Karpas-422 (cell line): ENCODE measurements around the gene TCP11. TPM values are rescaled to one million over a fixed set of nuclear protein-coding genes. Genes with fewer than 3 reads are reported as not detected.

Experiments
- DNase-seq: peaks from one replicate; pipeline ENCODE4 v3.0.0-alpha.2; 2015
- H2AFZ ChIP-seq: fragments of 200-600 bp; sonication (generic); 2 replicates; pipeline ENCODE4 v1.6.1; 2014; ENCODE audit warnings: antibody characterized with exemption, low read length, mixed read lengths
- H3K27ac ChIP-seq: fragments of 200-600 bp; sonication (generic); 2 replicates; pipeline ENCODE4 v1.5.1; 2014; ENCODE audit warnings: mild to moderate bottlenecking, low read length, moderate library complexity
- H3K27me3 ChIP-seq: fragments of 200-600 bp; sonication (generic); 2 replicates; pipeline ENCODE4 v1.6.1; 2014; ENCODE audit warnings: low read length, mixed read lengths
- H3K36me3 ChIP-seq: fragments of 200-600 bp; sonication (generic); 2 replicates; pipeline ENCODE4 v1.6.1; 2014; ENCODE audit warnings: low read length, mixed read lengths; ENCODE audit not compliant: insufficient read depth
- H3K4me1 ChIP-seq: fragments of 200-600 bp; sonication (generic); 2 replicates; pipeline ENCODE4 v1.6.1; 2014; ENCODE audit warnings: mild to moderate bottlenecking, low read length, mixed read lengths
- H3K4me2 ChIP-seq: fragments of 200-600 bp; sonication (generic); 2 replicates; pipeline ENCODE4 v1.6.1; 2014; ENCODE audit warnings: low read length, low read depth, mild to moderate bottlenecking; ENCODE audit not compliant: poor library complexity, severe bottlenecking
- H3K4me3 ChIP-seq: fragments of 200-600 bp; sonication (generic); 2 replicates; pipeline ENCODE4 v1.5.1; 2014; ENCODE audit warnings: mild to moderate bottlenecking, antibody characterized with exemption, low read length, mixed read lengths
- H3K79me2 ChIP-seq: fragments of 200-600 bp; sonication (generic); 2 replicates; pipeline ENCODE4 v1.6.1; 2014; ENCODE audit warnings: mild to moderate bottlenecking, low read length, mixed read lengths
- H3K9ac ChIP-seq: fragments of 200-600 bp; sonication (generic); 2 replicates; pipeline ENCODE4 v1.6.0; 2014; ENCODE audit warnings: low read length
- H3K9me2 ChIP-seq: fragments of 200-600 bp; sonication (generic), shearing (Covaris generic); replicated peaks from 2 replicates; pipeline ENCODE4 v1.6.0; 2014; ENCODE audit warnings: mild to moderate bottlenecking, low read length, moderate library complexity; ENCODE audit not compliant: insufficient read depth
- H3K9me3 ChIP-seq: fragments of 300-700, 200-600 bp; sonication (generic); 2 replicates; pipeline ENCODE4 v1.6.1; 2014; ENCODE audit warnings: low read length, mixed read lengths
- H4K20me1 ChIP-seq: fragments of 200-600 bp; sonication (generic); 2 replicates; pipeline ENCODE4 v1.6.1; 2014; ENCODE audit warnings: mild to moderate bottlenecking, antibody characterized with exemption, low read length, low read depth; ENCODE audit not compliant: insufficient read depth
- total RNA-seq: library from RNA; depleted of rRNA; stranded (reverse); fragments of >200 nt; shearing (Covaris generic); gene quantifications from 2 replicates; pipeline ENCODE4 v1.2.3, GENCODE V29; 2014; ENCODE audit warnings: low replicate concordance

Gene TCP11
- total RNA-seq, 1 experiment from 2014 or later, result not detected

- no peaks in the 10 kb centered on the region for H3K27me3 ChIP-seq
- no peak for DNase-seq
- no peaks in the 10 kb centered on the region for H3K9me3 ChIP-seq
- H3K4me2 ChIP-seq, result no peak overlapping the region
- no peak overlapping the region for H3K4me3 ChIP-seq
- H3K36me3 ChIP-seq, result no peaks in the 10 kb centered on the region
- H3K79me2 ChIP-seq, result no peaks in the 10 kb centered on the region
- H2AFZ ChIP-seq, result no peak overlapping the region
- no peaks in the 10 kb centered on the region for H3K9me2 ChIP-seq
- H3K9ac ChIP-seq, result no peak overlapping the region
- H3K27ac ChIP-seq, result no peak overlapping the region
- no peaks in the 10 kb centered on the region for H4K20me1 ChIP-seq
- no peaks in the 10 kb centered on the region for H3K4me1 ChIP-seq
Observed at GRCh38 chr6:35167505-35167904, 26.4 kb upstream of the TCP11 start.

DNA sequence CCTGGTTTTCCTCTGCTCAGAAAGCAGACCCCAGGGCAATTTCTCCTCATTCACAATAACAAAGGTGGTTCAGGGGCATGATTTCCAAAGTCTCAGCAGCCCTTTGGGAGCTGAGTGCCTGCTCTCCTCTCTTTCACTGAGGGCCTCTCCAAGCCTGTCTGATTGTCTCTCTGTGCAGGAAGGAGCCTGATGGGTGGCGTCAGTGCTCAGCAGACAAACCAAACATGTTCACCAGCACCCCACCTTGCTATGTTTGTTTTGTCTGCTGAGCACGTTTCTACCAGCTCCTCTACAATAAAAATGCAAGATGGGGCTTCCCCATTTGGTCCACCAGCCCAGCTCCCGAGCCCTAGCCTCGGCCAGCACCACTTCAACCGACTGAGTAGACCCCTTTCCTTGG, 25.4 kb upstream of the TCP11 start:
- H3K9ac ChIP-seq, result no peak overlapping the region
- no peak overlapping the region for H3K27ac ChIP-seq
- no peaks in the 10 kb centered on the region for H3K27me3 ChIP-seq
- H3K79me2 ChIP-seq, result no peaks in the 10 kb centered on the region
- H3K4me1 ChIP-seq, result no peaks in the 10 kb centered on the region
- no peak for DNase-seq
- no peaks in the 10 kb centered on the region for H3K36me3 ChIP-seq
- no peaks in the 10 kb centered on the region for H3K9me3 ChIP-seq
- no peak overlapping the region for H2AFZ ChIP-seq
- no peaks in the 10 kb centered on the region for H3K9me2 ChIP-seq
- H4K20me1 ChIP-seq, result no peaks in the 10 kb centered on the region
- no peak overlapping the region for H3K4me3 ChIP-seq
- no peak overlapping the region for H3K4me2 ChIP-seq

GRCh38 chr6:35166116-35166515, 25.0 kb upstream of the TCP11 start:
- no peak overlapping the region for H3K4me2 ChIP-seq
- H4K20me1 ChIP-seq, result no peaks in the 10 kb centered on the region
- no peaks in the 10 kb centered on the region for H3K27me3 ChIP-seq
- no peaks in the 10 kb centered on the region for H3K79me2 ChIP-seq
- H3K36me3 ChIP-seq, result no peaks in the 10 kb centered on the region
- no peak overlapping the region for H3K27ac ChIP-seq
- no peaks in the 10 kb centered on the region for H3K9me3 ChIP-seq
- H2AFZ ChIP-seq, result no peak overlapping the region
- H3K9me2 ChIP-seq, result no peaks in the 10 kb centered on the region
- no peak overlapping the region for H3K9ac ChIP-seq
- no peaks in the 10 kb centered on the region for H3K4me1 ChIP-seq
- H3K4me3 ChIP-seq, result no peak overlapping the region
- DNase-seq, result no peak

- Histone ChIP-seq H3K27ac (no peak overlapping the region), H3K27me3 (no peaks in the 10 kb centered on the region), H4K20me1 (no peaks in the 10 kb centered on the region), H3K9ac (no peak overlapping the region), H2AFZ (no peak overlapping the region), H3K4me2 (no peak overlapping the region), H3K9me3 (no peaks in the 10 kb centered on the region), H3K79me2 (no peaks in the 10 kb centered on the region), H3K9me2 (no peaks in the 10 kb centered on the region), H3K4me1 (no peaks in the 10 kb centered on the region), H3K4me3 (no peak overlapping the region), H3K36me3 (no peaks in the 10 kb centered on the region)
- no peak for DNase-seq
Observed at GRCh38 chr6:35165630-35166071, 24.5 kb upstream of the TCP11 start.

DNA sequence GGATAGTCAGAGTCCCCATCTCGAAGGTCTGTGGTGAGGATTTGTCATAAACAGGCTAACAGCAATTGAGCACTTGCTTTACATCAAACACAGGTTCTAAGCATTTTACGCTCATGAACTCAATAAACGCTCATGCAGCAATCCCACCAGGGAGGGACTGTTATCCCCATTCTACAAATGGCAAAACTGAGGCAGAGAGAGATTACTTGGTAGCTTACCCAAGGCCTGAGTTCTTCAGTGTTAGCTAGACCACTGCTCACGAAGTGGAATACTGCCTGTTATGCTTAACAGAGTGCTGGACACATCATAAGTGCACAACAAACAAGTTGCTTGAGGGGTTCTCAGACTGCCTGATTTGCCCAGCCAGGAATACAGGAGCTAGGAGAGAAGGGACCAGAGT, 23.7 kb upstream of the TCP11 start:
- no peaks in the 10 kb centered on the region for H4K20me1 ChIP-seq
- no peak for DNase-seq
- H3K79me2 ChIP-seq, result no peaks in the 10 kb centered on the region
- H3K27ac ChIP-seq, result no peak overlapping the region
- H3K9me2 ChIP-seq, result no peaks in the 10 kb centered on the region
- no peaks in the 10 kb centered on the region for H3K36me3 ChIP-seq
- no peak overlapping the region for H3K4me2 ChIP-seq
- no peak overlapping the region for H3K4me3 ChIP-seq
- no peak overlapping the region for H3K9ac ChIP-seq
- no peak overlapping the region for H2AFZ ChIP-seq
- no peaks in the 10 kb centered on the region for H3K27me3 ChIP-seq
- no peaks in the 10 kb centered on the region for H3K4me1 ChIP-seq
- no peaks in the 10 kb centered on the region for H3K9me3 ChIP-seq

- Histone ChIP-seq H3K4me3 (no peak overlapping the region), H3K27ac (no peak overlapping the region), H3K36me3 (no peaks in the 10 kb centered on the region), H3K9me2 (no peaks in the 10 kb centered on the region), H3K9me3 (no peaks in the 10 kb centered on the region), H2AFZ (no peak overlapping the region), H3K4me2 (no peak overlapping the region), H3K79me2 (no peaks in the 10 kb centered on the region), H3K4me1 (no peaks in the 10 kb centered on the region), H3K27me3 (no peaks in the 10 kb centered on the region), H4K20me1 (no peaks in the 10 kb centered on the region), H3K9ac (no peak overlapping the region)
- no peak for DNase-seq
Observed at GRCh38 chr6:35164277-35164676, 23.1 kb upstream of the TCP11 start.

DNA sequence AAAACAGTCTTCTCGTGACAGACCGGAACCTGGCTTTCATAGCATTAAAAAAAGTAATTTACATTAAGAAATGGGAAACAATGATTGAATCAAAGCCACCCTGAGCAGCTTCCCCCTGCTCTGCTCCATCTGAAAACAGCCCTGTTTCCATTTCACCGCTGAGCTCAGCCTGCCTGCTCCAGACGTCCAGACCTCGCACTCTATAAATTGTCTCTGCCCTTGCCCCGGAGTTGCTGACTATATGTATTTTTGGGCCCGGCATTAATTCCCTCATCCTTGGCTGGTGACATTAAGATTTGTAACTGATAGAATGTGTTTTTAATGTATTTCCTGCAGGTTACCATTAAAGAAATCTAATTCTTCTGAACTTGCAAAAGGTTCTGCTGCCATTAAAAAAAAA, 22.7 kb upstream of the TCP11 start:
- no peak overlapping the region for H3K4me3 ChIP-seq
- H3K27ac ChIP-seq, result no peak overlapping the region
- no peaks in the 10 kb centered on the region for H3K9me3 ChIP-seq

DNA sequence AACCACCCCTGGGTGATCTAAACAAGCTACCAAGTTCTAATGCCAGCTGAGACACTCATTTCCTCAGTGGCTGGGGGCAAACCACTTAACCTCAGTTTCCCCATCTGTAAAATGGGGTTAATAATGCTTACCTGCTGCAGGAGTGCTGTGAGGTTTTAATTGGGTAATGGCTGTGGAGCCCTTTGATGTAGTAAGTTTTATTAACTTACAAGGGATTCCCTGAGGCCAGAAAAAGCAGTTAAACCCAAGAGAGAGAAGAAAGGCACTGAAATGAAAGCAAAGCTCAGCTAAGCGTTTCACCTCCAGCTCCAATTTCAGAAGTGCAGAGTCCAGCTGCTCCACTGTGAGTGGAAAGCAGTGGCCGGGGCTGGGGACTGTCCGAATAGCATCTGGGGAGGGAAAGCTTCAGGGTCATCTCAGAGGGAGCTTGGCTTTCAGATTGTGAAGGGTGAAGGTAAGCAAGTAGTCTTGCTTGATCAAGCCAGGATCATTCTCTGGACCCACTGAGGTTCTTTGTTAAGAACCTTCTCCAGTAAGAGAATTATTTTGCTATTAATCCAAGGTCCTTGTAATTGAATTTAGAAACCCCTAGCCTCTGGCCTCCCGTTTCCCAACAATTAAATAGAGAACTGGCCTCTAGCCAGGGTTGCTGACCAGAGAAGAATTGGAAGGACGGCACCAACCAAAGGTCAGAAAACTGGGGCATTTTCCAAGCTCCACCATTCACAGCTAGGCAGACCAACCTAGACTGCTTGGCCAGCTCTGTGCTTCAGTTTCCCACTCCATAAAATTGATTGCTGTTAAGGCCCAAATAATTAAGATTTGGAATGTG, 20.9 kb upstream of the TCP11 start:
- Histone ChIP-seq H3K4me2 (no peak overlapping the region), H3K9me3 (no peaks in the 10 kb centered on the region), H3K9ac (no peak overlapping the region)

More for the DNA sequence above, 22.7 kb upstream of the TCP11 start:
- Histone ChIP-seq H3K36me3 (no peaks in the 10 kb centered on the region), H2AFZ (no peak overlapping the region), H3K4me1 (no peaks in the 10 kb centered on the region), H3K79me2 (no peaks in the 10 kb centered on the region), H3K9ac (no peak overlapping the region), H3K4me2 (no peak overlapping the region), H4K20me1 (no peaks in the 10 kb centered on the region), H3K27me3 (no peaks in the 10 kb centered on the region), H3K9me2 (no peaks in the 10 kb centered on the region)
- no peak for DNase-seq

More for the DNA sequence above, 20.9 kb upstream of the TCP11 start:
- no peak overlapping the region for H3K4me3 ChIP-seq
- no peak overlapping the region for H3K27ac ChIP-seq
- H3K4me1 ChIP-seq, result no peaks in the 10 kb centered on the region
- no peaks in the 10 kb centered on the region for H3K9me2 ChIP-seq
- H3K36me3 ChIP-seq, result no peaks in the 10 kb centered on the region
- H2AFZ ChIP-seq, result no peak overlapping the region
- H3K79me2 ChIP-seq, result no peaks in the 10 kb centered on the region
- no peaks in the 10 kb centered on the region for H3K27me3 ChIP-seq
- no peak for DNase-seq
- H4K20me1 ChIP-seq, result no peaks in the 10 kb centered on the region
